ENCODE results near the gene VCAM1. TPM values are rescaled to one million over a fixed set of nuclear protein-coding genes. Genes with fewer than 3 reads are reported as not detected.

Gene VCAM1
- total RNA-seq, result not detected
- not detected for polyA plus RNA-seq

DNA sequence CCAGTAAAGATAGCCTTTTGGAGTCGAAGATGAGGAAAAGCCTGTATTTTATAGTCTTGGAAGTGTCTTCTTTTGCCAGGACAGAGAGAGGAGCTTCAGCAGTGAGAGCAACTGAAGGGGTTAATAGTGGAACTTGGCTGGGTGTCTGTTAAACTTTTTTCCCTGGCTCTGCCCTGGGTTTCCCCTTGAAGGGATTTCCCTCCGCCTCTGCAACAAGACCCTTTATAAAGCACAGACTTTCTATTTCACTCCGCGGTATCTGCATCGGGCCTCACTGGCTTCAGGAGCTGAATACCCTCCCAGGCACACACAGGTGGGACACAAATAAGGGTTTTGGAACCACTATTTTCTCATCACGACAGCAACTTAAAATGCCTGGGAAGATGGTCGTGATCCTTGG, at the start of gene VCAM1:
Gene VCAM1 (plus strand): TSS at position 253 of the 400 bp plus-strand sequence. CDS start 119 bp downstream, at position 372.
- intact Hi-C loops (cut with micrococcal nuclease), result no loop called here
- Mint-ChIP-seq H3K36me3 (no peaks in the 10 kb centered on the region), H3K4me1 (no peaks in the 10 kb centered on the region), H3K4me3 (no peak within 1 kb of the TSS), H3K27ac (no peak within 1 kb of the TSS), H3K9me3 (peaks cover 0 to 3% (median 0%) of the 10 kb centered on the region in 8 donors), H3K27me3 (peaks cover 5 to 13% of the 10 kb centered on the region in 2 donors)
- ChIA-PET CTCF (ENCODE audit: partially characterized antibody) (no interaction called here), POLR2A (ENCODE audit: partially characterized antibody) (no interaction called here)
- no peak within 1 kb of the TSS for H3K4me3 ChIP-seq (ENCODE audit: low read length in 2 of 2)
- no peaks in the 10 kb centered on the region for H3K9me3 ChIP-seq (ENCODE audit: control insufficient read depth in 1 of 2, low read length in 2 of 2)
- no peaks in the 10 kb centered on the region for H3K36me3 ChIP-seq (ENCODE audit: insufficient read depth, low read length)
- no peak within 1 kb of the TSS for H3K27ac ChIP-seq (ENCODE audit: low read depth, low read length)
- DNase-seq, result no peak
- peaks cover 5% of the 10 kb centered on the region for H3K27me3 ChIP-seq (ENCODE audit: insufficient read depth, low read length)
- H3K4me1 ChIP-seq (ENCODE audit: insufficient read depth, low read length), result no peaks in the 10 kb centered on the region

DNA sequence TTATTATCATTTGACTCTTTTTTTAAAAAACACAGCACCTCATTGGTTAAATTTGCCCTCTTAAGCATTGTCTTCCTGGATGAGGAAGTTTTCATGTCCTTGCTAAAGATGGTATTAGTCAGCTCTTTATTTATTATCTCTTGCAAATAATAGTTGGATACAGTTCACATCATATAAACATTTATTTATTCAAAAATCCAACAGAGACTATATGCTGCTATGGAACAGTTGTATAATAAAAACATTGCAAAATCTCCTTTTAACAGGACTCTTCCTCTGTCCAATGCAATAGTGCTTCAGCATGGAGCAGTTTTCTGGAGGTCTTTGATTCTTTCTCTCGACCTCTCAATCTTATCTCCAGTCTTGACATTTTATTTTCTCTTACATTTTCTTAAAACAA, 49.5 kb upstream of the VCAM1 start:
- CTCF ChIA-PET (ENCODE audit: partially characterized antibody), result no interaction called here
- H3K36me3 ChIP-seq (ENCODE audit: insufficient read depth, low read length), result no peaks in the 10 kb centered on the region
- no peak overlapping the region for H3K27ac Mint-ChIP-seq
- POLR2A ChIA-PET (ENCODE audit: partially characterized antibody), result no interaction called here
- no peak for DNase-seq
- H3K9me3 Mint-ChIP-seq, result peaks cover 0 to 16% (median 7%) of the 10 kb centered on the region in 8 donors
- no peak overlapping the region for H3K4me3 ChIP-seq (ENCODE audit: low read length in 2 of 2)
- H3K36me3 Mint-ChIP-seq, result no peaks in the 10 kb centered on the region
- H3K4me3 Mint-ChIP-seq, result no peak overlapping the region
- no peaks in the 10 kb centered on the region for H3K4me1 Mint-ChIP-seq
- H3K27ac ChIP-seq (ENCODE audit: low read depth, low read length), result no peak overlapping the region
- intact Hi-C loops (cut with micrococcal nuclease), result no loop called here
- no peaks in the 10 kb centered on the region for H3K9me3 ChIP-seq (ENCODE audit: control insufficient read depth in 1 of 2, low read length in 2 of 2)
- H3K4me1 ChIP-seq (ENCODE audit: insufficient read depth, low read length), result no peaks in the 10 kb centered on the region
- H3K27me3 ChIP-seq (ENCODE audit: insufficient read depth, low read length), result no peaks in the 10 kb centered on the region
- H3K27me3 Mint-ChIP-seq, result peaks cover 2 to 6% of the 10 kb centered on the region in 2 donors

DNA sequence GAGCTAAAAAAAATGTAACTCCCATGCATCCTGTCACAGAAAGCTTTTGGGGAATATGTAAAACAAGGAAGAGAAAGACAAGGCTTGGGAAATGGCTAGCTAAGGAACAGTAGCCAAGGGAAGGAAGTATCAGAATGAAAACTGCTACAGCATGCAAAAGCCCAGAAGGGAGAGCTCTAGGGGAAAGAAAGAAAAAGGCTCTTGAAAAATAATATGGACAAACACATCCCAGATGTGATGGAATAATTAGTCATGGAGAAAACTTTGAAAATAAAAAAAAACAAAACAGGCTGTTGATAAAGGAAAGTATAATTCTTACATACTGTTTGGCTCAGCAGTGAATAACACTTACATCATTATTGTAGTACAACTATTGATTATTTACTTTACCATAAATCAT, 47.9 kb upstream of the VCAM1 start:
- Mint-ChIP-seq H3K27me3 (peaks cover 4 to 6% of the 10 kb centered on the region in 2 donors), H3K4me3 (no peak overlapping the region), H3K4me1 (no peaks in the 10 kb centered on the region), H3K27ac (no peak overlapping the region), H3K36me3 (no peaks in the 10 kb centered on the region), H3K9me3 (peaks cover 2 to 22% (median 7%) of the 10 kb centered on the region in 8 donors)
- Histone ChIP-seq H3K4me1 (ENCODE audit: insufficient read depth, low read length) (no peaks in the 10 kb centered on the region), H3K9me3 (ENCODE audit: control insufficient read depth in 1 of 2, low read length in 2 of 2) (no peaks in the 10 kb centered on the region), H3K27me3 (ENCODE audit: insufficient read depth, low read length) (no peaks in the 10 kb centered on the region), H3K4me3 (ENCODE audit: low read length in 2 of 2) (no peak overlapping the region), H3K27ac (ENCODE audit: low read depth, low read length) (no peak overlapping the region), H3K36me3 (ENCODE audit: insufficient read depth, low read length) (no peaks in the 10 kb centered on the region)
- ChIA-PET CTCF (ENCODE audit: partially characterized antibody) (no interaction called here), POLR2A (ENCODE audit: partially characterized antibody) (no interaction called here)
- intact Hi-C loops (cut with micrococcal nuclease), result no loop called here
- DNase-seq, result no peak

- no peaks in the 10 kb centered on the region for H3K9me3 ChIP-seq (ENCODE audit: control insufficient read depth in 1 of 2, low read length in 2 of 2)
Observed at GRCh38 chr1:100683448-100684349, 35.8 kb upstream of the VCAM1 start.

DNA sequence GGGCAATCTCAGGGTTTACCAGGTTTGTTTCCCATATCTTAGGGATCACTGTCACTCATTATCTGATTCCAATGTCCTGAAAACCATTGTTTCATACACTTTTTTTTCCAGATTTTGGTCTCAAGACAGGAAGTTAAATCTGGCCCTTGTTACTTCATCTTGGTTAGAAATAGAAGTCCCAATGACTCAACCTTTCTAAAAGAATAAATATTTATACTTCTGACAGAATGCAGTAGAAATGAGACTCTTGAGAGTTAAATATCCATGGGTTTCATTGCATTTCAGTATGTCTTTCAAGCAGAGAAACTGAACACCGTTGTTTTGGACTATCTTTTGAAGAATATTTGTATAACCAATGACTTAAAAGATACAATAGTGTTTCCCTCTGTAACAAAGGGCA, 19.8 kb upstream of the VCAM1 start:
- Histone ChIP-seq H3K4me3 (ENCODE audit: low read length in 2 of 2) (no peak overlapping the region), H3K27me3 (ENCODE audit: insufficient read depth, low read length) (no peaks in the 10 kb centered on the region), H3K9me3 (ENCODE audit: control insufficient read depth in 1 of 2, low read length in 2 of 2) (no peaks in the 10 kb centered on the region), H3K27ac (ENCODE audit: low read depth, low read length) (no peak overlapping the region), H3K4me1 (ENCODE audit: insufficient read depth, low read length) (no peaks in the 10 kb centered on the region), H3K36me3 (ENCODE audit: insufficient read depth, low read length) (no peaks in the 10 kb centered on the region)
- ChIA-PET POLR2A (ENCODE audit: partially characterized antibody) (no interaction called here), CTCF (ENCODE audit: partially characterized antibody) (no interaction called here)
- Mint-ChIP-seq H3K36me3 (peaks cover 0 to under 1% of the 10 kb centered on the region in 2 donors), H3K4me1 (no peaks in the 10 kb centered on the region), H3K27ac (no peak overlapping the region), H3K27me3 (peaks cover 15 to 19% of the 10 kb centered on the region in 2 donors), H3K4me3 (no peak overlapping the region), H3K9me3 (peaks cover 4 to 38% (median 10%) of the 10 kb centered on the region in 8 donors)
- no peak for DNase-seq
- intact Hi-C loops (cut with micrococcal nuclease), result no loop called here

More at GRCh38 chr1:100683448-100684349, 35.8 kb upstream of the VCAM1 start:
- no peaks in the 10 kb centered on the region for H3K36me3 ChIP-seq (ENCODE audit: insufficient read depth, low read length)
- DNase-seq, result no peak
- no peak overlapping the region for H3K27ac ChIP-seq (ENCODE audit: low read depth, low read length)
- peaks cover 0 to 16% (median 5%) of the 10 kb centered on the region in 8 donors for H3K9me3 Mint-ChIP-seq
- no peaks in the 10 kb centered on the region for H3K27me3 Mint-ChIP-seq
- ChIA-PET POLR2A (ENCODE audit: partially characterized antibody) (no interaction called here), CTCF (ENCODE audit: partially characterized antibody) (no interaction called here)
- no peak overlapping the region for H3K4me3 Mint-ChIP-seq
- no peaks in the 10 kb centered on the region for H3K27me3 ChIP-seq (ENCODE audit: insufficient read depth, low read length)
- H3K4me3 ChIP-seq (ENCODE audit: low read length in 2 of 2), result no peak overlapping the region
- intact Hi-C loops (cut with micrococcal nuclease), result no loop called here
- H3K36me3 Mint-ChIP-seq, result no peaks in the 10 kb centered on the region
- no peak overlapping the region for H3K27ac Mint-ChIP-seq
- no peaks in the 10 kb centered on the region for H3K4me1 Mint-ChIP-seq
- H3K4me1 ChIP-seq (ENCODE audit: insufficient read depth, low read length), result no peaks in the 10 kb centered on the region

- Histone ChIP-seq H3K4me1 (ENCODE audit: insufficient read depth, low read length) (no peaks in the 10 kb centered on the region), H3K27ac (ENCODE audit: low read depth, low read length) (no peak overlapping the region), H3K27me3 (ENCODE audit: insufficient read depth, low read length) (no peaks in the 10 kb centered on the region), H3K4me3 (ENCODE audit: low read length in 2 of 2) (no peak overlapping the region), H3K36me3 (ENCODE audit: insufficient read depth, low read length) (no peaks in the 10 kb centered on the region), H3K9me3 (ENCODE audit: control insufficient read depth in 1 of 2, low read length in 2 of 2) (no peaks in the 10 kb centered on the region)
- Mint-ChIP-seq H3K36me3 (no peaks in the 10 kb centered on the region), H3K4me3 (no peak overlapping the region), H3K4me1 (no peaks in the 10 kb centered on the region), H3K27ac (no peak overlapping the region), H3K27me3 (peaks cover 17 to 19% of the 10 kb centered on the region in 2 donors), H3K9me3 (peaks cover 2 to 30% (median 6%) of the 10 kb centered on the region in 8 donors)
- peak in 1 of 5 donors; percentile 25 for DNase-seq
- CTCF ChIA-PET (ENCODE audit: partially characterized antibody), result no interaction called here
- POLR2A ChIA-PET (ENCODE audit: partially characterized antibody), result no interaction called here
- intact Hi-C loops (cut with micrococcal nuclease), result no loop called here
Observed at GRCh38 chr1:100700586-100700985, 19.0 kb upstream of the VCAM1 start.

DNA sequence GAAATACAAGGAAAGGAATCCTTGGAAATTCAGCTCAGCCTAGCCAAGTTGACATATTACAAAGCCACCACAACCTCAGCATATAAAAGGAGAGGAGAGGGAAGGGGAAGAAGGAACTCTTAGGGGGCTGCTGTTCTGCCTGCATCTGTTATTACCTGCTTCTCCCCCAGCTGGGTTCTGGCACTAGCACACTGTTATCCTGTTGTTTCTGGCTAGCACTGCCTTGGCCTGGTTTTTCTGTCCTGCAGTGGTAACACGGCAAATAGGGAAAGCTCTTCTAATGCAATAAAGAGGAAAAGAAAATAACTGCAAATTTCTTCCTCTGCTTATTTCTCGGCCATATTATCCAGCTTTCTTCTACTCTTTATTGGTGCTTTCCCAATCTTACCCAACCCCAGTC, 16.5 kb upstream of the VCAM1 start:
- H3K27ac ChIP-seq (ENCODE audit: low read depth, low read length), result no peak overlapping the region
- Mint-ChIP-seq H3K27me3 (peaks cover 17 to 21% of the 10 kb centered on the region in 2 donors), H3K27ac (no peak overlapping the region), H3K4me3 (no peak overlapping the region), H3K36me3 (no peaks in the 10 kb centered on the region), H3K9me3 (peaks cover 0 to 15% (median 2%) of the 10 kb centered on the region in 8 donors), H3K4me1 (no peaks in the 10 kb centered on the region)
- intact Hi-C loops (cut with micrococcal nuclease), result no loop called here
- H3K4me1 ChIP-seq (ENCODE audit: insufficient read depth, low read length), result no peaks in the 10 kb centered on the region
- POLR2A ChIA-PET (ENCODE audit: partially characterized antibody), result no interaction called here
- H3K4me3 ChIP-seq (ENCODE audit: low read length in 2 of 2), result no peak overlapping the region
- no peak for DNase-seq
- H3K9me3 ChIP-seq (ENCODE audit: control insufficient read depth in 1 of 2, low read length in 2 of 2), result no peaks in the 10 kb centered on the region
- CTCF ChIA-PET (ENCODE audit: partially characterized antibody), result no interaction called here
- no peaks in the 10 kb centered on the region for H3K27me3 ChIP-seq (ENCODE audit: insufficient read depth, low read length)
- H3K36me3 ChIP-seq (ENCODE audit: insufficient read depth, low read length), result no peaks in the 10 kb centered on the region
